Measurements from ENCODE around the gene ARHGAP25.
"Not testable (repeated sequence)": the region's sequence is repeated elsewhere in the genome, so short reads cannot be mapped to it uniquely, and the experiment has no call there.

The ARHGAP25 gene

GRCh38 chr2:68800517-68800916, 65.9 kb downstream of the ARHGAP25 start:
- DNase-seq (ENCODE audit: low read depth in 1 of 2, low spot score in 1 of 2) = no peak
- no peak for TF ChIP-seq JUND (IDR thresholded peaks at IDR 0.05; ENCODE audit: low read depth)
- in situ Hi-C loops (cut with HindIII; ENCODE audit: low pct_unique_long_range_greater_than_20kb, low sequenced_read_pairs) = no loop called here

GRCh38 chr2:68802161-68802560, 67.5 kb downstream of the ARHGAP25 start:
- in situ Hi-C loops (cut with HindIII; ENCODE audit: low pct_unique_long_range_greater_than_20kb, low sequenced_read_pairs); DNase-seq (ENCODE audit: low read depth in 1 of 2, low spot score in 1 of 2): not testable (repeated sequence)

GRCh38 chr2:68805025-68805424, 70.4 kb downstream of the ARHGAP25 start:
- no peak for DNase-seq (ENCODE audit: low read depth in 1 of 2, low spot score in 1 of 2)
- no peak for TF ChIP-seq JUND (IDR thresholded peaks at IDR 0.05; ENCODE audit: low read depth)
- in situ Hi-C loops (cut with HindIII; ENCODE audit: low pct_unique_long_range_greater_than_20kb, low sequenced_read_pairs) = no loop called here

- in situ Hi-C loops (cut with HindIII; ENCODE audit: low pct_unique_long_range_greater_than_20kb, low sequenced_read_pairs) = no loop called here
- DNase-seq (ENCODE audit: low read depth in 1 of 2, low spot score in 1 of 2) = no peak
- no peak for TF ChIP-seq JUND (IDR thresholded peaks at IDR 0.05; ENCODE audit: low read depth)
Measured at GRCh38 chr2:68806511-68807109, 72.0 kb downstream of the ARHGAP25 start.

- TF ChIP-seq JUND (IDR thresholded peaks at IDR 0.05; ENCODE audit: low read depth) = no peak
- no peak for DNase-seq (ENCODE audit: low read depth in 1 of 2, low spot score in 1 of 2)
- in situ Hi-C loops (cut with HindIII; ENCODE audit: low pct_unique_long_range_greater_than_20kb, low sequenced_read_pairs) = no loop called here
Measured at GRCh38 chr2:68807821-68808266, 73.2 kb downstream of the ARHGAP25 start.

GRCh38 chr2:68809324-68810240, 75.0 kb downstream of the ARHGAP25 start:
- no peak for DNase-seq (ENCODE audit: low read depth in 1 of 2, low spot score in 1 of 2)
- in situ Hi-C loops (cut with HindIII; ENCODE audit: low pct_unique_long_range_greater_than_20kb, low sequenced_read_pairs) = no loop called here
- TF ChIP-seq JUND (IDR thresholded peaks at IDR 0.05; ENCODE audit: low read depth) = no peak

GRCh38 chr2:68811364-68811763, 76.8 kb downstream of the ARHGAP25 start:
- TF ChIP-seq JUND (IDR thresholded peaks at IDR 0.05; ENCODE audit: low read depth) = no peak
- in situ Hi-C loops (cut with HindIII; ENCODE audit: low pct_unique_long_range_greater_than_20kb, low sequenced_read_pairs) = no loop called here
- no peak for DNase-seq (ENCODE audit: low read depth in 1 of 2, low spot score in 1 of 2)

GRCh38 chr2:68812251-68812650, 77.6 kb downstream of the ARHGAP25 start:
- TF ChIP-seq JUND (IDR thresholded peaks at IDR 0.05; ENCODE audit: low read depth) = no peak
- in situ Hi-C loops (cut with HindIII; ENCODE audit: low pct_unique_long_range_greater_than_20kb, low sequenced_read_pairs) = no loop called here
- no peak for DNase-seq (ENCODE audit: low read depth in 1 of 2, low spot score in 1 of 2)

GRCh38 chr2:68813596-68813995, 79.0 kb downstream of the ARHGAP25 start:
- no peak for DNase-seq (ENCODE audit: low read depth in 1 of 2, low spot score in 1 of 2)
- in situ Hi-C loops (cut with HindIII; ENCODE audit: low pct_unique_long_range_greater_than_20kb, low sequenced_read_pairs) = no loop called here
- no peak for TF ChIP-seq JUND (IDR thresholded peaks at IDR 0.05; ENCODE audit: low read depth)

GRCh38 chr2:68817306-68817705, 82.7 kb downstream of the ARHGAP25 start:
- in situ Hi-C loops (cut with HindIII; ENCODE audit: low pct_unique_long_range_greater_than_20kb, low sequenced_read_pairs) = no loop called here
- TF ChIP-seq JUND (IDR thresholded peaks at IDR 0.05; ENCODE audit: low read depth) = no peak
- DNase-seq (ENCODE audit: low read depth in 1 of 2, low spot score in 1 of 2) = no peak

GRCh38 chr2:68819556-68819955, 84.9 kb downstream of the ARHGAP25 start:
- no peak for TF ChIP-seq JUND (IDR thresholded peaks at IDR 0.05; ENCODE audit: low read depth)
- DNase-seq (ENCODE audit: low read depth in 1 of 2, low spot score in 1 of 2) = no peak
- in situ Hi-C loops (cut with HindIII; ENCODE audit: low pct_unique_long_range_greater_than_20kb, low sequenced_read_pairs) = no loop called here

GRCh38 chr2:68822207-68822872, 87.7 kb downstream of the ARHGAP25 start:
- no peak for DNase-seq (ENCODE audit: low read depth in 1 of 2, low spot score in 1 of 2)
- TF ChIP-seq JUND (IDR thresholded peaks at IDR 0.05; ENCODE audit: low read depth) = no peak
- in situ Hi-C loops (cut with HindIII; ENCODE audit: low pct_unique_long_range_greater_than_20kb, low sequenced_read_pairs) = no loop called here

GRCh38 chr2:68824831-68825230, 90.2 kb downstream of the ARHGAP25 start:
- no peak for DNase-seq (ENCODE audit: low read depth in 1 of 2, low spot score in 1 of 2)
- TF ChIP-seq JUND (IDR thresholded peaks at IDR 0.05; ENCODE audit: low read depth) = no peak
- in situ Hi-C loops (cut with HindIII; ENCODE audit: low pct_unique_long_range_greater_than_20kb, low sequenced_read_pairs) = no loop called here

All from T47D (cell line).